Karpas-422 (cell line): ENCODE measurements around the gene C19orf18. TPM values are rescaled to one million over a fixed set of nuclear protein-coding genes. Genes with fewer than 3 reads are reported as not detected.
A peak's percentile ranks its signal among the peaks of the same experiment; 100 is the strongest.

Source experiments
- DNase-seq: peaks from one replicate; pipeline ENCODE4 v3.0.0-alpha.2; 2015
- H2AFZ ChIP-seq: fragments of 200-600 bp; sonication (generic); 2 replicates; pipeline ENCODE4 v1.6.1; 2014; ENCODE audit warnings: antibody characterized with exemption, low read length, mixed read lengths
- H3K27ac ChIP-seq: fragments of 200-600 bp; sonication (generic); 2 replicates; pipeline ENCODE4 v1.5.1; 2014; ENCODE audit warnings: mild to moderate bottlenecking, low read length, moderate library complexity
- H3K27me3 ChIP-seq: fragments of 200-600 bp; sonication (generic); 2 replicates; pipeline ENCODE4 v1.6.1; 2014; ENCODE audit warnings: low read length, mixed read lengths
- H3K36me3 ChIP-seq: fragments of 200-600 bp; sonication (generic); 2 replicates; pipeline ENCODE4 v1.6.1; 2014; ENCODE audit warnings: low read length, mixed read lengths; ENCODE audit not compliant: insufficient read depth
- H3K4me1 ChIP-seq: fragments of 200-600 bp; sonication (generic); 2 replicates; pipeline ENCODE4 v1.6.1; 2014; ENCODE audit warnings: mild to moderate bottlenecking, low read length, mixed read lengths
- H3K4me2 ChIP-seq: fragments of 200-600 bp; sonication (generic); 2 replicates; pipeline ENCODE4 v1.6.1; 2014; ENCODE audit warnings: low read length, low read depth, mild to moderate bottlenecking; ENCODE audit not compliant: poor library complexity, severe bottlenecking
- H3K4me3 ChIP-seq: fragments of 200-600 bp; sonication (generic); 2 replicates; pipeline ENCODE4 v1.5.1; 2014; ENCODE audit warnings: mild to moderate bottlenecking, antibody characterized with exemption, low read length, mixed read lengths
- H3K79me2 ChIP-seq: fragments of 200-600 bp; sonication (generic); 2 replicates; pipeline ENCODE4 v1.6.1; 2014; ENCODE audit warnings: mild to moderate bottlenecking, low read length, mixed read lengths
- H3K9ac ChIP-seq: fragments of 200-600 bp; sonication (generic); 2 replicates; pipeline ENCODE4 v1.6.0; 2014; ENCODE audit warnings: low read length
- H3K9me2 ChIP-seq: fragments of 200-600 bp; sonication (generic), shearing (Covaris generic); replicated peaks from 2 replicates; pipeline ENCODE4 v1.6.0; 2014; ENCODE audit warnings: mild to moderate bottlenecking, low read length, moderate library complexity; ENCODE audit not compliant: insufficient read depth
- H3K9me3 ChIP-seq: fragments of 300-700, 200-600 bp; sonication (generic); 2 replicates; pipeline ENCODE4 v1.6.1; 2014; ENCODE audit warnings: low read length, mixed read lengths
- H4K20me1 ChIP-seq: fragments of 200-600 bp; sonication (generic); 2 replicates; pipeline ENCODE4 v1.6.1; 2014; ENCODE audit warnings: mild to moderate bottlenecking, antibody characterized with exemption, low read length, low read depth; ENCODE audit not compliant: insufficient read depth
- total RNA-seq: library from RNA; depleted of rRNA; stranded (reverse); fragments of >200 nt; shearing (Covaris generic); gene quantifications from 2 replicates; pipeline ENCODE4 v1.2.3, GENCODE V29; 2014; ENCODE audit warnings: low replicate concordance

The C19orf18 gene
- total RNA-seq, 1 experiment from 2014 or later: 0.56 TPM

DNA sequence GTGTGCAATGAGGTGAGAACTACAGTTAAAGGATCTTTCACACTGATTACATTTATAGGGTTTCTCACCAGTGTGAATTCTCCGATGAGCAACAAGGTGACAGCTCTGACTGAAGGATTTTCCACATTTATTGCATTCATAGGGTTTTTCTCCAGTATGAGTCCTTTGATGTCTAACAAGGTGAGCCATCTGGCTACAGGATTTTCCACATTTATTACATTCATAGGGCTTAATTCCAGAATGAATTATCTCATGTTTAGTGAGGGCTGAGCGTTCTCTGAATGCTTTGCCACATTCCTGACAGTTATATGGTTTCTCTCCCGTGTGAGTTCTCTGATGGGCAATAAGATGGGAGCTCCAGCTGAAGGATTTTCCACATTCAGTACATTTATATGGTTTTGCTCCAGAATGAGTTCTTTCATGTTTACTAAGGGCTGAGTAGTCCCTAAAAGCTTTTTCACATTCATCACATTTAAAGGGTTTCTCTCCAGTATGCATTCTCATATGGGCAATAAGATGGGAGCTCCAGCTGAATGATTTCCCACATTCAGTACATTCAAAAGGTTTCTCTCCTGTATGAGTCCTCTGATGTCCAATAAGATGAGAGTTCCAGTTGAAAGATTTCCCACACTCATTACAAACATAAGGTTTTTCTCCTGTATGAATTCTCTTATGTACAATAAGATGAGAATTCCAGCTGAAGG, 4.4 kb upstream of the C19orf18 start:
- Histone ChIP-seq H3K79me2 (no peaks in the 10 kb centered on the region), H4K20me1 (no peaks in the 10 kb centered on the region), H3K27ac (no peak overlapping the region), H3K4me3 (0 out of 2 replicates have a peak overlapping the region, but pooled peaks have one; percentile 12), H3K9me3 (peaks cover 86% of the 10 kb centered on the region), H3K4me2 (no peak overlapping the region), H2AFZ (no peak overlapping the region), H3K9me2 (no peaks in the 10 kb centered on the region), H3K9ac (no peak overlapping the region), H3K4me1 (no peaks in the 10 kb centered on the region), H3K27me3 (no peaks in the 10 kb centered on the region), H3K36me3 (peaks cover 37% of the 10 kb centered on the region)
- DNase-seq: no peak

DNA sequence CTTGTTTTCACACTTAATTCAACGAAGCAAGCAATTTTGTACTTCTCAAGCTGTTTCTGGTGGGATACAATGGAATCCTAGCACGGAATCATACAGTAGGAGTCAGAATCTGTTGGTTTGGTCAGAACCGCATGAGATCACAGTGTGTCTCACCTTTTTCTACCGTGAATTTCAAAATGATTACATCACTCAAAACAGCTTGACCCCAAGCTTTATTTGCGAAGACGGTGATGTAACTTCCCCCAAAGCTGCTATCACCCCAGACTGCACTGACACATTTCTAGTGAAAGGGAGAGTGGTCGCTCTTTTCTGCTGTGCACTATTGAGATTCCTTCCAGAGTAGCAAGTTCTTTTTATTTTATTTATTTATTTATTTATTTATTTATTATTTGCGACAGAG, 9.6 kb downstream of the C19orf18 start:
- Histone ChIP-seq H3K9me3 (peaks cover 29% of the 10 kb centered on the region), H3K9me2 (no peaks in the 10 kb centered on the region), H3K9ac (no peak overlapping the region), H2AFZ (no peak overlapping the region), H3K27me3 (no peaks in the 10 kb centered on the region), H4K20me1 (no peaks in the 10 kb centered on the region), H3K79me2 (no peaks in the 10 kb centered on the region), H3K4me1 (no peaks in the 10 kb centered on the region), H3K36me3 (no peaks in the 10 kb centered on the region; the same call in 1 of the 2 replicates), H3K4me2 (no peak overlapping the region), H3K27ac (no peak overlapping the region), H3K4me3 (no peak overlapping the region)
- DNase-seq: no peak

GRCh38 chr19:57961785-57962184, 12.5 kb downstream of the C19orf18 start:
- Histone ChIP-seq H3K4me3 (no peak overlapping the region), H3K4me2 (no peak overlapping the region), H2AFZ (no peak overlapping the region), H3K36me3 (no peaks in the 10 kb centered on the region; the same call in 1 of the 2 replicates), H3K9me3 (peaks cover 31% of the 10 kb centered on the region), H3K4me1 (no peaks in the 10 kb centered on the region), H3K27ac (no peak overlapping the region), H3K9ac (no peak overlapping the region), H3K9me2 (no peaks in the 10 kb centered on the region), H3K79me2 (no peaks in the 10 kb centered on the region), H3K27me3 (no peaks in the 10 kb centered on the region), H4K20me1 (no peaks in the 10 kb centered on the region)
- DNase-seq: no peak

GRCh38 chr19:57954996-57955395, 19.3 kb downstream of the C19orf18 start:
- Histone ChIP-seq H3K9me3 (peaks cover 37% of the 10 kb centered on the region), H3K4me1 (no peaks in the 10 kb centered on the region), H4K20me1 (no peaks in the 10 kb centered on the region), H3K27me3 (peaks cover 2% of the 10 kb centered on the region; the same call in 1 of the 2 replicates), H3K79me2 (no peaks in the 10 kb centered on the region), H3K4me3 (no peak overlapping the region), H3K9me2 (no peaks in the 10 kb centered on the region), H2AFZ (no peak overlapping the region), H3K36me3 (no peaks in the 10 kb centered on the region), H3K9ac (no peak overlapping the region), H3K27ac (no peak overlapping the region), H3K4me2 (no peak overlapping the region)
- no peak for DNase-seq

- Histone ChIP-seq H3K9me3 (peaks cover 50% of the 10 kb centered on the region), H3K9ac (no peak overlapping the region), H3K36me3 (no peaks in the 10 kb centered on the region), H3K79me2 (peaks cover 23% of the 10 kb centered on the region), H4K20me1 (no peaks in the 10 kb centered on the region), H3K9me2 (no peaks in the 10 kb centered on the region), H3K4me1 (peaks cover 6% of the 10 kb centered on the region; the same call in 1 of the 2 replicates), H3K4me2 (no peak overlapping the region), H2AFZ (no peak overlapping the region), H3K27ac (no peak overlapping the region), H3K4me3 (no peak overlapping the region), H3K27me3 (peaks cover 2% of the 10 kb centered on the region; the same call in 1 of the 2 replicates)
- DNase-seq: no peak
Measured at GRCh38 chr19:57949702-57950101, 24.6 kb downstream of the C19orf18 start.

- Histone ChIP-seq H3K4me1 (peaks cover 6% of the 10 kb centered on the region; the same call in 1 of the 2 replicates), H3K9me2 (no peaks in the 10 kb centered on the region), H4K20me1 (no peaks in the 10 kb centered on the region), H3K4me2 (no peak overlapping the region), H3K4me3 (no peak overlapping the region), H3K27me3 (peaks cover 2% of the 10 kb centered on the region; the same call in 1 of the 2 replicates), H3K9me3 (peaks cover 48% of the 10 kb centered on the region), H3K36me3 (0 out of 2 replicates have a peak, but pooled peaks cover under 1% of the 10 kb centered on the region), H3K27ac (no peak overlapping the region), H3K9ac (no peak overlapping the region), H2AFZ (no peak overlapping the region), H3K79me2 (peaks cover 24% of the 10 kb centered on the region)
- DNase-seq: no peak
Measured at GRCh38 chr19:57949296-57949695, 25.0 kb downstream of the C19orf18 start.

GRCh38 chr19:57947419-57948134, 26.8 kb downstream of the C19orf18 start, which contains the start of gene ZNF256:
TSS of gene ZNF256 (minus strand) at chr19:57947706. CDS start at chr19:57947474, 232 bp downstream.
- Histone ChIP-seq H3K9me2 (no peaks in the 10 kb centered on the region), H3K36me3 (peaks cover 10% of the 10 kb centered on the region), H2AFZ (no peak within 1 kb of the TSS), H3K9me3 (peaks cover 57% of the 10 kb centered on the region), H3K4me2 (peak within 1 kb of the TSS; percentile 63), H3K4me3 (peak within 1 kb of the TSS; percentile 73), H3K27ac (no peak within 1 kb of the TSS), H3K27me3 (peaks cover 2% of the 10 kb centered on the region; the same call in 1 of the 2 replicates), H4K20me1 (no peaks in the 10 kb centered on the region), H3K9ac (peak within 1 kb of the TSS; percentile 74), H3K4me1 (peaks cover 6% of the 10 kb centered on the region; the same call in 1 of the 2 replicates), H3K79me2 (peaks cover 27% of the 10 kb centered on the region)
- DNase-seq: peak; percentile 93

DNA sequence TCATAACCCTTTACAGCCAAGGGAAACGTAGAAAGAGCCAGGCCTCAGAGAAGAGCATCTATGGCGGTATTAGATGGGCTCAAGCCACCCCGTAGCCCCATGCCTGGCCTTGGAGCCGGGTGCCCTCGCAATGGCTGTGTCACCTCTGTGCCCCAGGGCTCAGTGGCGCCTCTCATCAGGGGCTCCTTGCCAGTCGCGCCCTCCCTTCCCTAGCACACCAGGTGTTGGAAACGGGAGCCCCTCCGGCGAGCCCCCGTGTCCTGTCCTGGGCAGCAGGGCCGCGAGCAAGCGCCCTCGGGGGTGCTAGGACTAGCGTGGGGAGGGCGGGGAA, 27.3 kb downstream of the C19orf18 start:
- Histone ChIP-seq H3K4me2 (peak overlapping the region; percentile 63), H3K79me2 (peaks cover 27% of the 10 kb centered on the region), H4K20me1 (no peaks in the 10 kb centered on the region), H3K27me3 (peaks cover 2% of the 10 kb centered on the region; the same call in 1 of the 2 replicates), H3K4me1 (peaks cover 6% of the 10 kb centered on the region; the same call in 1 of the 2 replicates), H3K9ac (peak overlapping the region; percentile 74), H3K27ac (no peak overlapping the region), H3K9me2 (no peaks in the 10 kb centered on the region), H3K4me3 (peak overlapping the region; percentile 73), H3K36me3 (peaks cover 15% of the 10 kb centered on the region), H2AFZ (no peak overlapping the region), H3K9me3 (peaks cover 58% of the 10 kb centered on the region)
- DNase-seq: no peak
